ENCODE measurements around the gene EXOC8. TPM values are rescaled to one million over a fixed set of nuclear protein-coding genes. Genes with fewer than 3 reads are reported as not detected.

EXOC8 gene
- total and polyA plus RNA-seq, 2 donors from 2014 or later: 4.3 to 17.7 TPM

- intact Hi-C loops (cut with DNase I): no loop called here
- peak in 1 of 5 donors; percentile 95 for DNase-seq
- Histone ChIP-seq H3K9ac (ENCODE audit: low read length in 3 of 3) (peak within 1 kb of the TSS; percentile 78 to 95 (median 88)), H3K36me3 (ENCODE audit: control insufficient read depth in 2 of 3, insufficient read depth in 3 of 3, low read length in 3 of 3) (peaks cover 0 to under 1% (median 0%) of the 10 kb centered on the region in 3 donors), H3K4me3 (ENCODE audit: low read length in 3 of 3) (peak within 1 kb of the TSS; percentile 94 to 99 (median 96)), H3K27me3 (ENCODE audit: control insufficient read depth, insufficient read depth, low read length) (no peaks in the 10 kb centered on the region), H3K4me1 (ENCODE audit: control insufficient read depth in 2 of 3, insufficient read depth in 2 of 3, low read depth in 1 of 3, low read length in 3 of 3) (peaks cover 10 to 26% (median 13%) of the 10 kb centered on the region in 3 donors), H3K27ac (ENCODE audit: low read depth in 2 of 2, low read length in 2 of 2) (peak within 1 kb of the TSS; percentile 96 to 97), H3K9me3 (ENCODE audit: control insufficient read depth in 2 of 3, insufficient read depth in 1 of 3, low read length in 3 of 3) (no peaks in the 10 kb centered on the region)
- FAIRE-seq: no peak
- no peak for TF ChIP-seq CTCF (IDR thresholded peaks at IDR 0.05; ENCODE audit: borderline replicate concordance, extremely low read depth, insufficient read depth)
Observed at GRCh38 chr1:231338270-231339128, 847 bp upstream of the EXOC8 start, which contains the start of gene SPRTN. Gene SPRTN, plus strand, starts transcription at chr1:231338293. Its CDS starts 91 bp downstream, at chr1:231338384.

GRCh38 chr1:231337043-231337471 lies 595 bp downstream of the EXOC8 start:
- Histone ChIP-seq H3K9me3 (ENCODE audit: control insufficient read depth in 2 of 3, insufficient read depth in 1 of 3, low read length in 3 of 3) (no peaks in the 10 kb centered on the region), H3K36me3 (ENCODE audit: control insufficient read depth in 2 of 3, insufficient read depth in 3 of 3, low read length in 3 of 3) (no peaks in the 10 kb centered on the region), H3K27ac (ENCODE audit: low read depth in 2 of 2, low read length in 2 of 2) (peak overlapping the region in 1 of 2 donors; percentile 88), H3K9ac (ENCODE audit: low read length in 3 of 3) (peak overlapping the region; percentile 60 to 88 (median 61)), H3K27me3 (ENCODE audit: control insufficient read depth, insufficient read depth, low read length) (no peaks in the 10 kb centered on the region), H3K4me1 (ENCODE audit: control insufficient read depth in 2 of 3, insufficient read depth in 2 of 3, low read depth in 1 of 3, low read length in 3 of 3) (peaks cover 10 to 26% (median 13%) of the 10 kb centered on the region in 3 donors), H3K4me3 (ENCODE audit: low read length in 3 of 3) (peak overlapping the region; percentile 94 to 99 (median 96))
- intact Hi-C loops (cut with DNase I): no loop called here
- FAIRE-seq: no peak
- TF ChIP-seq CTCF (IDR thresholded peaks at IDR 0.05; ENCODE audit: borderline replicate concordance, extremely low read depth, insufficient read depth): no peak
- no peak for DNase-seq

DNA sequence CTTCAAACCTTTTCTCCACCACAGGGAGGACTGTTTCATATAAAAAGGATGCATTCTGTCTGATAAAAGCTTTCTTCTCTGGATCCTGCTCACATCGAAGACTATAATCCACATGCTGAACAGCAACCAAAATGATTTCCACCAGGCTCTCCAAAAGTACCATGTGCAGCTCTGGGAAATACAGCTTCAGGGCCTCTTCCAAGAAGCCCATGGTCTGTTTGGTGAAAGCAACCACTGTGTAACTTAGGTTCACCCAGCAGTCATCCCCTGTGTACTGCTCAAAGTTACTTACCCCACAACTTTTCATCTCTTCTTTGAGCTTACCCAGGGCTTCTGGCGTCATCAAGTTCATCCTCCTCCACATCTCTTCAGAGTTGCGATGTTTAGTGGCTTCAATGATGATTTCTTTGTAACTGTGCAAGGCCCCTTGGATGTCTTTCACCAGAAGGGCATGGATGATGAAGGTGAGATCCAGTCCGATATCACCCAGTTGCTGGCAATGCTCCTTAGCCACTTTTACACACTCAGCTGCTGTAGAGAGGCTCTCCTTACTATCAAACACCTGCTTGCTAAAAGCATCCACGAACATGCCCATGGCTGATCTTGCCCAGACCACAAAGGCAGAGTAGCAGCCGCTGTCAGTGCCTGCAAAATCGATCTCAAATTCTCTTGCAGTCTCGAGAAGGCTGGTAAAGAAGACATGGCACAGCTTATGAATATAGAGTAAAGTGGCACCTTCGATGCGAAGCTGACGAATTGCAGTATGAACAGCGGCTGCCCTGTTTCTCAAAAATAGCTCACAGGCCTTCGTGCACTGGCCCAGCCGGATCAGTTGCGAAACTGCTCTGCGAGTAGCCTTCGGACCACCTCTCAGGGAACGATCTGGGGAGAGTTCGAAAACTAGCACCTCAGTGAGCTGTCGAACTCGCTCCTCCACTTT lies 1.7 kb downstream of the EXOC8 start:
- no peaks in the 10 kb centered on the region for H3K36me3 ChIP-seq (ENCODE audit: control insufficient read depth in 2 of 3, insufficient read depth in 3 of 3, low read length in 3 of 3)
- peak overlapping the region in 2 of 3 donors; percentile 60 to 88 for H3K9ac ChIP-seq (ENCODE audit: low read length in 3 of 3)
- peak overlapping the region; percentile 94 to 99 (median 96) for H3K4me3 ChIP-seq (ENCODE audit: low read length in 3 of 3)
- no peak overlapping the region for H3K27ac ChIP-seq (ENCODE audit: low read depth in 2 of 2, low read length in 2 of 2)
- intact Hi-C loops (cut with DNase I): no loop called here
- FAIRE-seq: no peak
- H3K9me3 ChIP-seq (ENCODE audit: control insufficient read depth in 2 of 3, insufficient read depth in 1 of 3, low read length in 3 of 3): no peaks in the 10 kb centered on the region
- H3K4me1 ChIP-seq (ENCODE audit: control insufficient read depth in 2 of 3, insufficient read depth in 2 of 3, low read depth in 1 of 3, low read length in 3 of 3): peaks cover 10 to 26% (median 13%) of the 10 kb centered on the region in 3 donors
- DNase-seq: peak in 2 of 5 donors; percentile 6 to 41
- H3K27me3 ChIP-seq (ENCODE audit: control insufficient read depth, insufficient read depth, low read length): no peaks in the 10 kb centered on the region
- TF ChIP-seq CTCF (IDR thresholded peaks at IDR 0.05; ENCODE audit: borderline replicate concordance, extremely low read depth, insufficient read depth): no peak

Measured in kidney (tissue), 14 donors.